GM12878 (cell line): ENCODE measurements around the gene DHRS7C. TPM values are rescaled to one million over a fixed set of nuclear protein-coding genes. Genes with fewer than 3 reads are reported as not detected.

Experiments used
- ATAC-seq: fragments of 200-7000 bp; cut with Tn5 transposase; 3 replicates; pipeline ENCODE4 v1.9.1; 2020; ENCODE audit warnings: mild to moderate bottlenecking, moderate library complexity
- BruUV-seq: library from RNA; stranded (reverse); fragments of 400-500 nt; replicated peaks from 2 replicates; lab custom pipeline; 2021; lab: Mats Ljungman, UMichigan
- CTCF ChIA-PET: fragments of 300-600 bp; sonication (Branson Sonifier 250); formaldehyde crosslinking; extraction: SDS; loops from one replicate; lab custom pipeline; 2021; ENCODE audit warnings: inconsistent platforms; lab: Yijun Ruan, JAX
- POLR2A ChIA-PET: fragments of 350-600 bp; formaldehyde crosslinking; extraction: SDS; loops from one replicate; lab custom pipeline; 2021; ENCODE audit warnings: inconsistent platforms; lab: Charles Lee
- RAD21 ChIA-PET: fragments of 300-600 bp; sonication (Branson Sonifier 250); formaldehyde crosslinking; loops from one replicate; lab custom pipeline; 2023; ENCODE audit warnings: antibody characterized with exemption; ENCODE audit not compliant: unreplicated experiment; lab: Charles Lee
- SMC1A ChIA-PET: fragments of 300-600 bp; sonication (Branson Sonifier 250); formaldehyde crosslinking; loops from one replicate; lab custom pipeline; 2023; ENCODE audit not compliant: unreplicated experiment, uncharacterized antibody; lab: Charles Lee
- DNase-seq: peaks from one replicate; pipeline ENCODE4 v3.0.0-alpha.2; 2011; ENCODE audit warnings: low read depth, low spot score
- FAIRE-seq: peaks from 3 replicates; lab custom pipeline; 2011; peaks lifted over from hg19 to GRCh38; lab: Jason Lieb, UNC
- H2AFZ ChIP-seq: 2 replicates; pipeline ENCODE4 v1.6.0; 2011; ENCODE audit warnings: low read depth, low read length, control low read depth; ENCODE audit not compliant: control insufficient read depth
- H3K27ac ChIP-seq: 2 replicates; pipeline ENCODE4 v1.5.1; 2011; ENCODE audit warnings: control low read depth; ENCODE audit not compliant: control insufficient read depth, insufficient read depth
- H3K27me3 ChIP-seq, 2 experiments: replicated peaks in 1 of 2; 2 replicates each; pipeline versions ENCODE4 v1.6.0 to v1.6.1; 2011; ENCODE audit warnings: low read length in 1 of 2; ENCODE audit not compliant: control insufficient read depth in 2 of 2, insufficient read depth in 2 of 2
- H3K36me3 ChIP-seq, 2 experiments: 2 replicates each; pipeline ENCODE4 v1.5.1; 2011; ENCODE audit warnings: low read length in 1 of 2; ENCODE audit not compliant: control insufficient read depth in 2 of 2, insufficient read depth in 2 of 2
- H3K4me1 ChIP-seq: 2 replicates; pipeline ENCODE4 v1.6.1; 2011; ENCODE audit warnings: mild to moderate bottlenecking, low read length, moderate library complexity, mixed read lengths; ENCODE audit not compliant: control insufficient read depth, insufficient read depth
- H3K4me2 ChIP-seq: 2 replicates; pipeline ENCODE4 v1.6.0; 2011; ENCODE audit warnings: control low read depth; ENCODE audit not compliant: control insufficient read depth, insufficient read depth
- H3K4me3 ChIP-seq: fragments of 200-600 bp; sonication (generic); 2 replicates; pipeline ENCODE4 v1.5.1; 2016
- H3K79me2 ChIP-seq: 2 replicates; pipeline ENCODE4 v1.6.0; 2011; ENCODE audit warnings: low read length; ENCODE audit not compliant: control insufficient read depth, insufficient read depth
- H3K9ac ChIP-seq: 2 replicates; pipeline ENCODE4 v1.8.0; 2011; ENCODE audit warnings: low read length, control low read depth, mixed read lengths; ENCODE audit not compliant: control insufficient read depth, insufficient read depth
- H3K9me3 ChIP-seq: replicated peaks from 3 replicates; pipeline ENCODE4 v1.5.1; 2011; ENCODE audit warnings: mild to moderate bottlenecking, low read length; ENCODE audit not compliant: control insufficient read depth, insufficient read depth
- H4K20me1 ChIP-seq: 2 replicates; pipeline ENCODE4 v1.6.0; 2011; ENCODE audit not compliant: control insufficient read depth, insufficient read depth
- CBFB ChIP-seq: IDR thresholded peaks from 2 replicates; pipeline ENCODE4 v1.6.1; 2016; ENCODE audit warnings: antibody characterized with exemption, low read depth
- E2F4 ChIP-seq: IDR thresholded peaks from 2 replicates; pipeline ENCODE4 v1.6.1; 2012; ENCODE audit warnings: low read depth, low read length, improper control_type of control experiment
- EP300 ChIP-seq, 2 experiments: fragments of 150-350 bp in 1 of 2; IDR thresholded peaks; 2 replicates each; pipeline ENCODE4 v1.6.1; 2011 to 2012; ENCODE audit warnings: low read depth in 2 of 2, low read length in 2 of 2, borderline replicate concordance in 1 of 2, improper control_type of control experiment in 1 of 2, inconsistent platforms in 1 of 2; ENCODE audit not compliant: control insufficient read depth in 1 of 2
- EZH2 ChIP-seq: IDR thresholded peaks from 2 replicates; pipeline ENCODE4 v1.6.1; 2012; ENCODE audit warnings: low read depth, mild to moderate bottlenecking, control low read depth, inconsistent platforms, low read length, borderline replicate concordance; ENCODE audit not compliant: control insufficient read depth
- JUND ChIP-seq: IDR thresholded peaks from 2 replicates; pipeline ENCODE4 v1.6.1; 2012; ENCODE audit warnings: low read depth, mild to moderate bottlenecking, low read length, improper control_type of control experiment, moderate library complexity
- KLF5 ChIP-seq: fragments of 450-650 bp; IDR thresholded peaks from 2 replicates; pipeline ENCODE4 v1.6.1; 2014; ENCODE audit warnings: mild to moderate bottlenecking; ENCODE audit not compliant: partially characterized antibody
- MXI1 ChIP-seq: fragments of 150-350 bp; IDR thresholded peaks from 2 replicates; pipeline ENCODE4 v1.6.1; 2011; ENCODE audit warnings: low read depth, mild to moderate bottlenecking, inconsistent platforms, low read length, improper control_type of control experiment
- NFIC ChIP-seq: IDR thresholded peaks from 2 replicates; pipeline ENCODE4 v1.6.1; 2012; ENCODE audit warnings: low read depth, mild to moderate bottlenecking, inconsistent platforms, low read length, moderate library complexity
- PAX5 ChIP-seq: IDR thresholded peaks from 2 replicates; pipeline ENCODE4 v1.6.1; 2011; ENCODE audit warnings: low read depth, low read length, borderline replicate concordance
- RELA ChIP-seq: fragments of 450-650 bp; IDR thresholded peaks from 2 replicates; pipeline ENCODE4 v1.8.0; 2014; ENCODE audit warnings: borderline replicate concordance; ENCODE audit not compliant: partially characterized antibody
- SREBF2 ChIP-seq: IDR thresholded peaks from 2 replicates; pipeline ENCODE4 v1.6.1; 2012; ENCODE audit warnings: mild to moderate bottlenecking, low read length
- YBX1 ChIP-seq: fragments of 450-650 bp; IDR thresholded peaks from 2 replicates; pipeline ENCODE4 v1.6.1; 2016; ENCODE audit warnings: antibody characterized with exemption
- WGBS: methylation state at CpG from one replicate; pipeline ENCODE4 v1.1.6; 2016; ENCODE audit warnings: low lambda C conversion rate; ENCODE audit not compliant: insufficient replicate concordance, insufficient coverage; ENCODE audit errors: missing lambda C conversion rate; 5-methylcytosine and 5-hydroxymethylcytosine counted together
- in situ Hi-C: fragments of 300-500 bp; cut with MboI; formaldehyde crosslinking; loops from 9 replicates; pipeline ENCODE4 v1.14.3; 2018; ENCODE audit warnings: mixed read lengths
- intact Hi-C: fragments of 100-400 bp; cut with micrococcal nuclease; formaldehyde crosslinking; loops from one replicate; pipeline ENCODE4 v1.14.2; 2022; ENCODE audit not compliant: unreplicated experiment
- polyA plus RNA-seq, 11 experiments: library from polyadenylated mRNA; depleted of rRNA in 4 of 11; unstranded in 6 of 11; stranded (reverse) in 5 of 11; fragments of >200 nt; fragmentation: Nextera tagmentation in 4 of 11; fragmentation: Illumina TruSeq in 1 of 11; extraction: Ambion mirVana in 4 of 11; extraction: Trizol in 1 of 11; gene quantifications; 1 replicate in 1 of 11; 2 replicates in 10 of 11; pipeline versions ENCODE4 v1.2.1 to v1.2.3, GENCODE V29; 2011 to 2016; ENCODE audit warnings: inconsistent platforms in 2 of 11, missing spikeins in 2 of 11, low read depth in 1 of 11
- total RNA-seq, 4 experiments: library from RNA; depleted of rRNA in 3 of 4; stranded (reverse); fragments of >200 nt in 3 of 4; fragmentation: Illumina TruSeq in 1 of 4; extraction: Trizol in 1 of 4; gene quantifications; 2 replicates each; pipeline versions ENCODE4 v1.2.1 to v1.2.3, GENCODE V29; 2013 to 2021
- TF ChIP-seq, protein P1 (sequence below): fragments of 450-650 bp; IDR thresholded peaks from 2 replicates; pipeline ENCODE4 v1.6.1; 2017; ENCODE audit warnings: antibody characterized with exemption, mild to moderate bottlenecking, moderate library complexity
- TF ChIP-seq, protein P2 (sequence below): fragments of 450-650 bp; IDR thresholded peaks from 2 replicates; pipeline ENCODE4 v1.6.1; 2016; ENCODE audit warnings: mild to moderate bottlenecking
- TF ChIP-seq, protein P3 (sequence below): IDR thresholded peaks from 2 replicates; pipeline ENCODE4 v1.6.1; 2012; ENCODE audit warnings: improper control_type of control experiment, low read depth, low read length; ENCODE audit not compliant: insufficient replicate concordance

The DHRS7C gene
- total and polyA plus RNA-seq, 10 of the 15 experiments (the other 5 are each of a cell fraction or from before 2014, with no cell fraction given): not detected

- no peaks in the 10 kb centered on the region for H3K9me3 ChIP-seq
- no peaks in the 10 kb centered on the region for H3K36me3 ChIP-seq
- CTCF ChIA-PET: no interaction called here
- in situ Hi-C loops: no loop called here
- no peak overlapping the region for H3K4me2 ChIP-seq
- H3K27ac ChIP-seq: no peak overlapping the region
- intact Hi-C loops: no loop called here
- POLR2A ChIA-PET: no interaction called here
- FAIRE-seq (no peak), ATAC-seq (no peak), DNase-seq (no peak)
- RAD21 ChIA-PET: no interaction called here
- no peak overlapping the region for H3K9ac ChIP-seq
- H3K79me2 ChIP-seq: no peaks in the 10 kb centered on the region
- H2AFZ ChIP-seq: no peak overlapping the region
- H4K20me1 ChIP-seq: no peaks in the 10 kb centered on the region
- H3K4me1 ChIP-seq: no peaks in the 10 kb centered on the region
- WGBS: 27% methylated on average over 4 of the region's 4 CpGs
- no peak overlapping the region for H3K4me3 ChIP-seq
- BruUV-seq: no TSS peak
- H3K27me3 ChIP-seq: peaks cover 0 to 2% of the 10 kb centered on the region in 2 experiments; a peak in 1 of 4 replicates
- SMC1A ChIA-PET: no interaction called here
- TF ChIP-seq RELA (no peak), EZH2 (no peak), KLF5 (no peak), YBX1 (no peak), E2F4 (no peak), CBFB (no peak), EP300 (IDR thresholded peaks at IDR 0.05; ENCODE audit: borderline replicate concordance in 1 of 2, control insufficient read depth in 1 of 2, low read depth in 2 of 2, low read length in 2 of 2) (no peak), MXI1 (no peak), PAX5 (no peak), SREBF2 (no peak), JUND (no peak), NFIC (no peak)
- TF ChIP-seq, protein P1, sequence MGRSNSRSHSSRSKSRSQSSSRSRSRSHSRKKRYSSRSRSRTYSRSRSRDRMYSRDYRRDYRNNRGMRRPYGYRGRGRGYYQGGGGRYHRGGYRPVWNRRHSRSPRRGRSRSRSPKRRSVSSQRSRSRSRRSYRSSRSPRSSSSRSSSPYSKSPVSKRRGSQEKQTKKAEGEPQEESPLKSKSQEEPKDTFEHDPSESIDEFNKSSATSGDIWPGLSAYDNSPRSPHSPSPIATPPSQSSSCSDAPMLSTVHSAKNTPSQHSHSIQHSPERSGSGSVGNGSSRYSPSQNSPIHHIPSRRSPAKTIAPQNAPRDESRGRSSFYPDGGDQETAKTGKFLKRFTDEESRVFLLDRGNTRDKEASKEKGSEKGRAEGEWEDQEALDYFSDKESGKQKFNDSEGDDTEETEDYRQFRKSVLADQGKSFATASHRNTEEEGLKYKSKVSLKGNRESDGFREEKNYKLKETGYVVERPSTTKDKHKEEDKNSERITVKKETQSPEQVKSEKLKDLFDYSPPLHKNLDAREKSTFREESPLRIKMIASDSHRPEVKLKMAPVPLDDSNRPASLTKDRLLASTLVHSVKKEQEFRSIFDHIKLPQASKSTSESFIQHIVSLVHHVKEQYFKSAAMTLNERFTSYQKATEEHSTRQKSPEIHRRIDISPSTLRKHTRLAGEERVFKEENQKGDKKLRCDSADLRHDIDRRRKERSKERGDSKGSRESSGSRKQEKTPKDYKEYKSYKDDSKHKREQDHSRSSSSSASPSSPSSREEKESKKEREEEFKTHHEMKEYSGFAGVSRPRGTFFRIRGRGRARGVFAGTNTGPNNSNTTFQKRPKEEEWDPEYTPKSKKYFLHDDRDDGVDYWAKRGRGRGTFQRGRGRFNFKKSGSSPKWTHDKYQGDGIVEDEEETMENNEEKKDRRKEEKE: no peak
- TF ChIP-seq, protein P2, sequence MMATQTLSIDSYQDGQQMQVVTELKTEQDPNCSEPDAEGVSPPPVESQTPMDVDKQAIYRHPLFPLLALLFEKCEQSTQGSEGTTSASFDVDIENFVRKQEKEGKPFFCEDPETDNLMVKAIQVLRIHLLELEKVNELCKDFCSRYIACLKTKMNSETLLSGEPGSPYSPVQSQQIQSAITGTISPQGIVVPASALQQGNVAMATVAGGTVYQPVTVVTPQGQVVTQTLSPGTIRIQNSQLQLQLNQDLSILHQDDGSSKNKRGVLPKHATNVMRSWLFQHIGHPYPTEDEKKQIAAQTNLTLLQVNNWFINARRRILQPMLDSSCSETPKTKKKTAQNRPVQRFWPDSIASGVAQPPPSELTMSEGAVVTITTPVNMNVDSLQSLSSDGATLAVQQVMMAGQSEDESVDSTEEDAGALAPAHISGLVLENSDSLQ: no peak
- TF ChIP-seq, protein P3, sequence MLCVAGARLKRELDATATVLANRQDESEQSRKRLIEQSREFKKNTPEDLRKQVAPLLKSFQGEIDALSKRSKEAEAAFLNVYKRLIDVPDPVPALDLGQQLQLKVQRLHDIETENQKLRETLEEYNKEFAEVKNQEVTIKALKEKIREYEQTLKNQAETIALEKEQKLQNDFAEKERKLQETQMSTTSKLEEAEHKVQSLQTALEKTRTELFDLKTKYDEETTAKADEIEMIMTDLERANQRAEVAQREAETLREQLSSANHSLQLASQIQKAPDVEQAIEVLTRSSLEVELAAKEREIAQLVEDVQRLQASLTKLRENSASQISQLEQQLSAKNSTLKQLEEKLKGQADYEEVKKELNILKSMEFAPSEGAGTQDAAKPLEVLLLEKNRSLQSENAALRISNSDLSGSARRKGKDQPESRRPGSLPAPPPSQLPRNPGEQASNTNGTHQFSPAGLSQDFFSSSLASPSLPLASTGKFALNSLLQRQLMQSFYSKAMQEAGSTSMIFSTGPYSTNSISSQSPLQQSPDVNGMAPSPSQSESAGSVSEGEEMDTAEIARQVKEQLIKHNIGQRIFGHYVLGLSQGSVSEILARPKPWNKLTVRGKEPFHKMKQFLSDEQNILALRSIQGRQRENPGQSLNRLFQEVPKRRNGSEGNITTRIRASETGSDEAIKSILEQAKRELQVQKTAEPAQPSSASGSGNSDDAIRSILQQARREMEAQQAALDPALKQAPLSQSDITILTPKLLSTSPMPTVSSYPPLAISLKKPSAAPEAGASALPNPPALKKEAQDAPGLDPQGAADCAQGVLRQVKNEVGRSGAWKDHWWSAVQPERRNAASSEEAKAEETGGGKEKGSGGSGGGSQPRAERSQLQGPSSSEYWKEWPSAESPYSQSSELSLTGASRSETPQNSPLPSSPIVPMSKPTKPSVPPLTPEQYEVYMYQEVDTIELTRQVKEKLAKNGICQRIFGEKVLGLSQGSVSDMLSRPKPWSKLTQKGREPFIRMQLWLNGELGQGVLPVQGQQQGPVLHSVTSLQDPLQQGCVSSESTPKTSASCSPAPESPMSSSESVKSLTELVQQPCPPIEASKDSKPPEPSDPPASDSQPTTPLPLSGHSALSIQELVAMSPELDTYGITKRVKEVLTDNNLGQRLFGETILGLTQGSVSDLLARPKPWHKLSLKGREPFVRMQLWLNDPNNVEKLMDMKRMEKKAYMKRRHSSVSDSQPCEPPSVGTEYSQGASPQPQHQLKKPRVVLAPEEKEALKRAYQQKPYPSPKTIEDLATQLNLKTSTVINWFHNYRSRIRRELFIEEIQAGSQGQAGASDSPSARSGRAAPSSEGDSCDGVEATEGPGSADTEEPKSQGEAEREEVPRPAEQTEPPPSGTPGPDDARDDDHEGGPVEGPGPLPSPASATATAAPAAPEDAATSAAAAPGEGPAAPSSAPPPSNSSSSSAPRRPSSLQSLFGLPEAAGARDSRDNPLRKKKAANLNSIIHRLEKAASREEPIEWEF: no peak
Observed at GRCh38 chr17:9824094-9824493, 32.7 kb upstream of the DHRS7C start.
